Measurements from ENCODE around the gene CDRT4.

CDRT4 gene

DNA sequence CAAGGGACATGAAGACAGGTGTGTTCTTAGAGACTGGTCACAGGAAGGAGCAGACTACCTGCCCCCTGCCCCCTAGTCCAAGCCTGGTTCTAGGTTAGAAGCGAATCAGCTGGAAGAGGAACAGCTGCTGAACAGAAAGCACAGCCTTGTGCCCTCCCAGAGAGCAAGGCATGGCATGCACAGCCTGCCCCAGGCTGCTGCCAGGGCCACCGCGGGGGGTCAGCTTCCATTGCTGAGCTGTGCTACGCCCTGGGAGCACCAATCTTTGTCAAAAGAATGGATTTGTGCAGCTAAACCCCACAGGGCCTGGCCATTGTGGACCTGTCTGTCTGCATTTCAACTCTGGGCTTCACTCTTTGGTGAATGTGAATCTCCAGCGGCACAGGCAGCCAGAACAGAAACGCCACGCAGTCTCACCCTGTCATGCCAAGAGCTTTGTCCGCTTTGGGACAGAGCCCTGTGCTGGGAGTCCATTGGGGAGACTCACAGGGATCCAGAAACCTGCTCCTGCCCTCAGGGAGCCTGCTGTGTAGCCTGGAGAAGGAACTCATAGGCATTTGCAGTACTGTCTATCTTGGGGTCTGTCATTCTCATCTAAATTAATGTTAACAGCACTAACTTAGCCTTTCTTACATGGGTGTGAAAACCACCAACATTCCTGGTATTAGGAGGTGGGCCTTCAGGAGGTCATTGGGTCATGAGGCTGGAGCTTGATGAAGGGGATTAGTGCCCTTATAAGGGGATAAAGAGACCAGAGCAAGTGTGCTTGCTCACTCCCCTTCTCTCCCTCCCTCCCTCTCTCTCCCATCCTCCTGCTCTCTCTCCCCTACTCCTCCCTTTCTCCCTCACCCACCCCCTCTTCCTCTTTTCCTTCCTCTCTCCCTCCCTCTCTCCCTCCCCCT, 25.6 kb upstream of the CDRT4 start:
- no peak for DNase-seq

DNA sequence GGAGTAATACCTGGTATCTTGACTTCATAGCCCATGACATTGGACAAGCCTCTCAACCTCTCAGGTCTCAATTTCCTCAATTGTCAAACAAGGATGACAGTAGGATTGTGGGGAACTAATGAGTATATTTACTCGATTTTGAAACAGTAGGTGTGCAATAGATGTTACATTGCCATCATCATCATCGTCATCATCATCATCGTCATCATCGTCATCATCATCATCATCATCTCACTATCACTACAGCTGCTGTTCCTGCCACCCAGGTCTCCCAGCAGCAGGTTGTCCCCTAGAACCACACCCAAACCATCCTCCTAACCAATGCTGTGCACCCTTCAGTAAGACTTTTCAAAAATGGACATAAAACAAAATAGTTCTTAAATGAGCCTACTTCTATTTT, 24.8 kb upstream of the CDRT4 start:
- DNase-seq, result no peak

DNA sequence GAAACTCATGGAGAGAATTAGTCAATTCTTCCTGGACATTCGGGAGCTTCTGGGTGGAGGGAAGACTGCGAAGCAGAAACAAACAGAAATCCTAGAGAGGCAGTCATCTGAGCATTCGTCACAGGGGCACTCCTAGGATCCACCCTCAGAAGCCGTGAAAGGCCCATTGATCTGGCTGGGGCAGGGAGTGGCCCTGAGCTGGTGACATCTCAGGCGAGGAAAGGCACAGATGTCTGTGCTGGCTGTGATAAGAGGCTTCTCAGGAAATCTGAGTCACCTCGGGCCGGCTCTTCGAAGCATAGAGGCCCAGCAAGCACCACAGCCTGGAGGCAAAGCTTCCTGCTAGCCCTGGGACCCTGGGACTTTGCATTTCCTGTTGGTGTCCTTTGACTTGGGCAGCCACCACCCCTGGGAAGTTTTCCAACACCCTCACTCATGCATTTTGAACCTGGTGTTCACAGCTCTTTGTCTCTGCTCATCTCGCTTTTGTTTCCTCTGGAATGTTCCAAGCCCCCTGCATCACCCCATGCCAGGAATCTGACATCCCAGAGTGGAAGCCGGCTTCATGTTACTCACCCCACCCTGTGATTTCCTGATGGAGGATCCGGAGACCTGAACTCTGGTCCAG, 23.3 kb upstream of the CDRT4 start:
- DNase-seq, result no peak

DNA sequence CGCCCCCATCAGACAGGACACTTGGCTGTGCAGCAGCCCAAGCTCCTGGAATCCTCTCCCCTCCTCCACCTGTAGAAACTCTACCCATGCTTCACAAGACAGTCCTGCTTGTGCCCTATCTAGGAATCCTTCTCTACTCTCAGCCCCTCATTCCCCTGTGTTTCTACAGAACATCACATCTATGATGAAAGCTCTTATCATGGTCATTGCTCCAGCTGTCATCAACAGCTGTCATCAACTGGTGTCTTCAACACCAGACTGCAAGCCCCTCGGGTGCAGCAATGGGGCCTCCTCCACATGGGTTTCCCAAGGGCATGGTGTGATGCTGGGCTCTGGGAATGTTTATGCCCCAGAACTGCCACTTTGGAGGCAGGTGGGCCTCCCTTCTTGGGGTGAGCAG, 21.1 kb upstream of the CDRT4 start:
- DNase-seq, result no peak

DNA sequence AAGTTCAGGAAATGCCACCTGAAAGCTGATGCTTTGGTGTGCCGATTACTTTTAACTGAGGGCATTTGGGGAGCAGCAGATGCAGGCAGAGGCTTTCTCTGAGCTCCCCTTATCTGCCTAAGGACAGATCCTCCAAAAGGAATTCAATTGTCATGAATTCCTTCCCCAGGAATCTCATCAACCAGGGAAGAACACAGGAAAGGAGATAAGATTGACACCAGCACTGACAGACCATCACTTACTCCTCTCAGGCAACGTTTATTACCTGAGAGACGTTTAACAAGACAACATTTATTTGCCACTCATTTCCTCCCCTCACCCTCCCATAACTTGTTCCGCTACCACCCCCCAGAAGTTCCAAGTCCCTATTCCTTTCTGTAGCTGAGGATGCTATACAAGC, 17.6 kb upstream of the CDRT4 start:
- no peak for DNase-seq

DNA sequence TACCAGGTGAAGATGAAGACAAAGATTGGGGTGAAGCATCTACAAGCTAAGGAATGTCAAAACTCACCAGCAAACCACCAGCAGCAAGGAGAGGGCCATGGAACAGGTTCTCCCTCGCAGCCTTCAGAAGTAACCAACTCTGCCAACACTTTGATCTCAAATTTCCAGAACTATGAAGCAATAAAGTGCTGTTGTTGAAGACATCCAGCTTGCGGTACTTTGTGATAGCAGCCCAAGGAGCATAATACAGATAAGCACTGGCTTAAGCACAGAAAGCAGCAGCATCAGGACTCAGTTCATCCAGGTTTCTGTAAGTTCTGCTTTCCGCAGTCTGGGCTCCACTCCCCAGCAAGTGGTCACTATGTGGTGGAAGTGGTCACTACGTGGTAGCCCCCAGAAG, 16.0 kb upstream of the CDRT4 start:
- no peak for DNase-seq

DNA sequence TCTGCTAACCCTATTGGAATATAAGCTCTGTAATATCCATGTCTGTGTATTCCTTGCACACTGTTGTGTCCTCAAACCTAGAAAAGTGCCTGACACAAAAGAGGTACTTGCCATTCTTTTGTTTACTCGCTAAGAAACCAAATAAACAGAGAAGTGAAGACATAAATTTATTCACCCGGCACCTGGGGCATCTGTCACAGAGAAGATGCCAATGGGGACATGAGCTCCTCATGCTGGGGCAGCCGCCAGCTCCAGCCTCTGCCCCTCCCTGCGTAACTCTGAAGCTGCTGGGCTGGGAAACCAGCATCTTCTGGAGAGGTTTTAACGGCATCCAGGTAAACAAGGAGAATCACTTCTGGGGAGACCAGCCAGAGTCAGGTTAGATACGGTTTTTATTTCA, 15.1 kb upstream of the CDRT4 start:
- DNase-seq, result no peak

DNA sequence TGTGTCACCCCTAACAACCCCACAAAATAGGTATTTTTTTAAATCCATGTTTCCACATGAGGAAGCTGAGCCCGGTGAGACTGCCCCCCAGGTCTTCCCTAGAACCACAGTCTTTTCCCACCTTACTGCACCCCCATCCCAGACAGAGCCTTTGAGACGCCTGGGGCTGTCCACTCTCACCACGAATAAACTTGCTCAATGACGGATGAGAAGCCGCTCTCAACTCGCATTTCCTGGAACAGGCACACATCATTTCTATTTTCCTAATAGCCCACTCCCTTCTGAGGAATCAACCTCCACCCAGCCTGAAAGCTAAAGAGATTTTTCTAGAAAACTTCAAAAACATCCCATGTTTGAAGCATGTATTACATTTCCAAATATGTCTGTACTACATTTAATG, 14.1 kb upstream of the CDRT4 start:
- no peak for DNase-seq

DNA sequence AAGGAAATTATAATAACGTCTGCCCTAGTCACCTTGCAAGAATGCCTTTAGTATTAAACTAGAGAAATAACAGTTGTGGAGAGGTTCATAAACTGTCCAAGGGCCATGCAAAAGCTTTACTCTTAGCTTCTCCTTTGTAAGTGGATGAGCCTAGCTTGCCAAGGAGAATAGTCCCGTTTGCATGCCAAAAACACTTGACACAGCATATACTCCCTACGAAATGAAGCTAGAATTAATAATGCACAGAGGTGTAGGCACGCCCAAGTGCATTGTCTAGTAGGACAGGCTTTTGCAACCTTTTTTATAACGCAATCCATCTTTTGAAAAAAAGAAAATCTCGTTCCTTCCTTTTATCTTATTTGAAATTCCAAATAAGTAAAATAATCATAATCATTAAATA, 12.8 kb upstream of the CDRT4 start:
- no peak for DNase-seq

DNA sequence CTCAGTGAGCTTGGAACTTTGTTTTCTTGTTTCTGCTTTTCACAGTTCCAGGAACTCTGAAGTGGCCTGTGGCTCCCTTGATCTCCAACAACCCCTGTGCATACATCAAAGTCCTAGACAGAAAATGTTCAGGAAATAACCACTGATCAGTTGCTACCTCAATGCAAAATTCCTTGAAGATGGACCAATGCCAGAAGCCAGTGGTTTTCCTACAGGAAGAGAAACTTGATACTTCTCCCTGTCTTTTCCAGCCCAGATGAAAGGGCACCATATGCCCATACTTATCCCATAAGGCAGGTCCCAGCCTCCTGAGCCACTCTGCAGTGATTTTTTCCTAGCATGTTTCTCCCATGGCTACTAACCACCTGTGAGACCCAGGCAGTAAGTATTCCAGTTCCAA, 12.3 kb upstream of the CDRT4 start:
- DNase-seq, result no peak

DNA sequence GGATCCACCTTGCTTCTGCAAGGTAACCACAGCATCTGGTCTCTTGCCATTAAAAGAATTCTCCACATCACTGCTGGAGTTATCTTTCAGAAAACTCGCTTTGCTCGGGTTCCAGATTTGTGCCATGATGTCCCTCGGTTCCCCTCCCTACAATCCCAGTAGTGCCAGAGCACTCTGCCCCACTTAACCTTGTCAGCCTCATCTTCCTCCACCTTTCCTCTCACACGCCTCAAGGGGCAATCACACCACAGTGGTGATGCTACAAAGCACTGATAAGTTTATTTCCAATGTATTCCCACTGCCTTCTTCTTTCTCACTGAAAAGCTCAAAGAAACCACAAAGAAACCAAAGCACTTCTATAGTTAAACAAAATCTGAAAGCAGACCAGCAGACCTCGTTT, 11.4 kb upstream of the CDRT4 start:
- DNase-seq, result no peak

DNA sequence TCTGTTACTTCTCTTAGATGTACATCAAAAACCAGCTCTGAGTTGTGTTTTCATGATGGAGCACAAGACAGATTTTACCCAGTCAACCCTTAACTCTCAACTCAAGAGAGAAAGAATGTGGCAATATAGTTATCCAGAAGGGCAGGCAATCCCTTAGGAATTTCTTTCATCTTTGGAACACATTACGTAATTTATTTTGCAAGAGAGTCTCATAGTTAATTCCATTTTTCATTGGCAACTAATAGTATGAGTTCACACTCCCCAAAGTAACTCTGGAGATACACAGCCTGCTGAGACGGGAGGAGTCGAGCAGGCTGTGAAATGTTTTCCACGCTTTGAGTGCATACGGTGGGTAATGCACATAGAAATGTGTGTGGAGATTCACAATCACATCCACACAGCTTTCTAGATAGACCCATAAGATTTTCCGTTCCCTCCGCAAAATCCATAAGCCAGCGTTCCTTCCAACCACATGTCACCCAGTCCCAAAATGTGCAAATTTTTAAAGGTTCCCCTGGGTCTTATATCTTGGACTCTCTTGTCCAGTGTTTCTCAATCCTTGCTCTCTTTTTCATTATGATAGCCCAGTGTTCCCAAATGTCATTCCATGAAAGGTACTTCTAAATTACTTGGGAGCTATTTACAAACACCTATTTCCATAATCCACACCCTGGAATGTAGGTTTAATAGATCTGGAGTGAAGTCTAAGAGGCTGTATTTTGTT, 8.4 kb upstream of the CDRT4 start:
- DNase-seq, result no peak

DNA sequence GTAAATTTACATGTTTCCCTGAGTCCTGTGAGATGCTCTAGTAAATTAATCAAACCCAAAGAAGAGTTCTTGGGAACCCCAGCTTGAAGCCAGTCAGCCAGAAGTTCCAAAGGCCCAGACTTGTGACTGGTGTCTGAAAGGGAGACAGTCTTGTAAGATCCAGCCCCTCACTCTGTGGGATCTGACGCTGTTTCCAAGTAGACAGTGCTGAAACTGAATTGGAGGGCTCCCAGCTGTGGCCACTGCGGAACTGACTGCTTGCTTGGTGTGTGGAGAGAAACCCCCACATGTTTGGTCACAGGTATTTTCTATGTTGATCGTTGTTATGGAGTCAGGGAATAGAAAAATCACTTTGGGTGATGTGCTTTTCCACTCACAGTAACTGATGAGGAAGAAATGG, 5.5 kb upstream of the CDRT4 start:
- no peak for DNase-seq

DNA sequence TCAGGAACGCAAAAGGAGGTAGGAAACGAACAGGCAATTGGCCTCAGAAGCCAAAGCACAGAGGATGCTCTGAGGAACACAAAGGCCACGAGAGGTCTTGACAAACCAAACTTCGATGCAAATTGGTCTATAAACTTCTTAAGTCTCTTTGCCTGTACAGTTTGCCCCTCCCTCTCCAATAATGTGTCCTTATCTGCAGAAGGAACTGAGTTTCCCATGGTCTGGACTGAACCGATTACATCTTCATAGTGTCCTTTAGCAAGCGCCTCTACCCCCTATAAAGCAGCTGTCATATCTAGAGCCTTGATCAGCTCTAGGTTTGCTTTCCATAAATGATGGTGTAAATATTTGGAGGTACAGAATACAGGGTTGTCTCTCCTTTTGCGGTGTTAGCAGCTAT, 3.1 kb upstream of the CDRT4 start:
- DNase-seq, result no peak

DNA sequence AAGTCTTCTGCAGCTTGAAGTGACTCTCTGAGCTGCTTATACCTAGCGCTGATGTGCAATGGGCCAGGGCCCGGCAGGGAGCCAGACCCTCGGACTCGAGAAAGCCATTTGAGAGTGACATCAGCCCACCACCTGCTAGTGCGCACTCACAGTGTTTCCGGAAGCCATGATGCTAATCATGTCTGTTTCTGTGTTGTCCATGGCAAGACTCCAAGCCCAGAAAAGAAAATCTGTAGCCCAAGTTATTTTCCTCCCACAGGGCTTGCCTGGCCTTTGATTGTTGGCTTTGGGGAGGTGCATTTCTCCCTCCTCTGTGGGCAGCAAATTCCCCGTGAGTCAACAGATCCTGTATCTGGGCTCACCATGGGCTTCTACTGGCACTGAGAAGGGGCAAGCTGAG, 1.8 kb upstream of the CDRT4 start:
- DNase-seq, result no peak

DNA sequence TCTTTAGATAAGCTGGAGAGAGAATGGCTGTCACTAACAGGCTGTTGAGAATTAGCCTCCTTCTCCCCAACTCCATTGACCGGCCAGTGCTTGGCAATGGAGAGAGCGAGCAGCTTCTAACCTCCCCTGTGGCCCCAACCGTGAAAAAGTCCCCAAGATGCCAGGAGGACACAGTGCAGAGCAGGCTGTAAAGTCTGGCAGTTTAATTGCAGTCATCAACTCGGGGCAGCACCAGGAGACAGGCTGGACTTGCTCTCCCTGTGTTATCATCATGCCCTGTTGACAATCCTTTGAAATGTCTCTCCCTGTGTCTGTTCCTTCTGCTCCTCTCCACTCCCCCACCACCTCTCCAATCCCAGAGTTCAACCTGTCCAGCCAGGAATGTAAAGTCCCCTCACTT, 705 bp upstream of the CDRT4 start:
- DNase-seq, result no peak

DNA sequence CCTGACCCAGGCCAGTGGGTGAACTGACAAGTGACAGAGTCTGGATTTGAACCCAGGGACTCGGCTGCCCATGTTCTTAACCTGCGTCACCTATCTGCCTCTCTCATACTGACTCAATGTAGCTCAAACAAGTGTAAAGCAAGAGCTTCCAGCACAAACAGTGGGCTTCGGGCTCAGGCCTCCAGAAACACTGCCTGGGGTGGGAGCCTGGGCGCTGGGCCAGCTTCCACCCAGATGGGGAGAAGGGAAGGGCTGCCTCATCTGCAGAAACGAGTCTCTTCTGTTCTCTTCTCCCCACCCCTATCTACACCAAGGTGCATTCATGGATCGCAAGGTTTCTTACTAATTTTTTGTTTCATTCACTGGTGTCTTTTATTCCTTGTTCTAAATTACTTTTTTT, 1.3 kb downstream of the CDRT4 start:
- DNase-seq, result no peak

DNA sequence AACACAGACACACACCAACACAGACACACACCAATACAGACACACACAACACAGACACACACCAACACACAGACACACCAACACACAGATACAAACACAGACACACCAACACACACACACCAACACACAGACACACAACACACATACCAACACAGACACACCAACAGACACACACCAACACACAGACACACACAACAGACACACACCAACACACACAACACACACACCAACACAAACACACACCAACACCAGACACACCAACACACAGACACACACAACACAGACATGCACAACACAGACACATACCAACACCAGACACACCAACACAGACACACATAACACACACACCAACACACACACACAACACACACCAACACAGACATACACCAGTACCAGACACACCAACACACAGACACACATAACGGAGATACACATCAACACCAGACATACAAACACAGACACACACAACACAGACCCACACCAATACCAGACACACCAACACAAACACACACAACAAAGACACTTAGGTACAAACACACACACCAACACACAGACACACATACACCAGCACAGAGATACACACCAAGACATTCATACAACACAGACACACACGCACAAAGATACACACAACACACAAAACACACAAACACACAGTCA, 2.2 kb downstream of the CDRT4 start:
- no peak for DNase-seq

DNA sequence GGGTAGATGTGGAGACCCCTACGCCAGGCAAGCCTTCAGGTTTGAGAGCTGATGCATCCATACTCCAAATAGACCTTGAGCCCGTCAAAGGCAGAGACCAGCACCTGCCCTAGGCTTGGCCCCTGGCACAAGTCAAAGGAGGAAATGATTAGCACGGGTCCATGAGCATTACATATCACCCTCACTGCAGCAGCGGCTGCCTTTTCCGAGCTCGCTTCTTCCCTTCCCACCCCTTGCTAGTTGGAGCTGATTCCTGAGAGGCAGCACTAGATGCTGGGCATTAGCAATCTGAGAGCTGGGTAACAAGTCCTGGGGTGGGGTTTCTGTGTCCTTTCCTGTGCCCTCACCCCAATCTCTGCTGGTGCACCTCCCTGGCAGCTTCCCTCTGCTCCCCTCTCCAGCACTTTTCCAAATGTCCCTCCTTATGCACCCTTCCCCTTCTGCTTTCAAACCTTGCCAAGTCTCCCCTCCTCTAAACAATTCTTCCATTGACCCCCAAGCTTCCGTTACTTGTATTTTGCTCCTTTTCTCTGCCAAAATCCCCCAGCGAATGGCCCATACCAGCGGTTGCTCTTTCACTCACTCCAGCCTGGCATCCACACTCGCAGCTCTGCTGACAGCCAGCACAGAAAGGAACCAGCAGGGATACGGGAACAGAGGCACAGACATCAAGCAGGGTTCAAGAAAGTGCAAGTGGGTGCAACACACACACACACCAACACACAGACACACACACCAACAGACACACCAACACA, 3.0 kb downstream of the CDRT4 start:
- no peak for DNase-seq

DNA sequence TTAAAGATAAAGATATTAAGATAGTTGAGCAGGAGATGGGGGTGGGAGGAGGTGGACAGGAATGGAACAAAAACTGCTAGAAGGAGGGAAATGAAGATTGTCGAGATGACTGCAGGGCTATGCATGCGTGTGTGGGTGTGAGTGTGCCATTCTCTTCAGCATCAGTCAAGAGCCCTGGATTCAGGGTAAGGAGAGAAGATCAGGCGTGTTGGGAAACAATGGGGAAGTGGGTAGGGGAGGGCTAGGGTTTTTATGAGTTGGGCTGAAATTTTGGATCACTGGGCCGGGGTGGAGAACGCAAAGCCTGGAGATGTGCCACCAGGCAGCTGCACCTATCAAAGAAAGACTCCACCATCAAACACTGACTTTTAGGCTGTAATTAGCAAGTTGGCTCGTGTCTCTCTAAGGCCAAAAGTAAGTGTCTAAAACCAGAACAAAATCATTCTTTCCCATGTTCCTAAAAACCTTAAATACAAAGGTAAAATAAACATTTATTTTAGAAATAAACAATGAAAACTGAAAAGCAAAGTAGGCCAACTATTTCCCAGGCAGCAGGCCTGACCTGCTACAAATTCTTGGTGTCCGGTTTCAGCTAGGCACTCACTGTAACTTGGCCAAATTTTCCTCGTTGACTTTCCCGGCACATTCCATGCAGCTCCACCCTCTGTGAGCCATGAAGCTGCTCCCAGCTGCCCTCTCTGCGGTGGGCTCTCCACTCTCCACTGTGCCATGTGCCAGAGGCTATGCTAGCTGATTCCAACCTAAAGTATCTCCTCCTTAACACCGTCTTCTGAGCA, 4.2 kb downstream of the CDRT4 start:
- no peak for DNase-seq

DNA sequence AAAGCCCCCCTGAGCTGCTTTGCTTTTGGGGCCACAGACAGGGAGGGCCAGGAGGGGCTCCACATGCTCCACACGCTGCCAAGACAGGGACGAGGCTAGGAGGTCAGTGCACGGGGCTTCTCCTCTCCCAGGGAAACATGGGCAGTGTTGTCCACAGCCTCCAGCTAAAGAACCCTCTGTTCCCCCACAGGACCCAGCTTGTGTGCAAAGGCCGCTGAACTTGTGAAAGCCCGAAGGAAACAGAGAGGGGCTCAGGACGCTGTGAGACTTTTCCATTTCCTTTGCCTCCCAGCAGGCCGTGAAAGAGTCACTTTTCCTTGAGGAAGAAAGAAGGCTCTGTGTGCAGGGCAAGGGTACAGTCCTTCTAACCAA, 9.7 kb downstream of the CDRT4 start:
- DNase-seq, result no peak

Measured in NCI-H510A (cell line).